ENCODE results near the gene HIKESHI. TPM values are rescaled to one million over a fixed set of nuclear protein-coding genes. Genes with fewer than 3 reads are reported as not detected.
"Not testable (repeated sequence)": the region's sequence is repeated elsewhere in the genome, so short reads cannot be mapped to it uniquely, and the experiment has no call there.

The HIKESHI gene
- total RNA-seq, 4 donors from 2014 or later, result 2.2 to 18.7 (median 14.8) TPM

DNA sequence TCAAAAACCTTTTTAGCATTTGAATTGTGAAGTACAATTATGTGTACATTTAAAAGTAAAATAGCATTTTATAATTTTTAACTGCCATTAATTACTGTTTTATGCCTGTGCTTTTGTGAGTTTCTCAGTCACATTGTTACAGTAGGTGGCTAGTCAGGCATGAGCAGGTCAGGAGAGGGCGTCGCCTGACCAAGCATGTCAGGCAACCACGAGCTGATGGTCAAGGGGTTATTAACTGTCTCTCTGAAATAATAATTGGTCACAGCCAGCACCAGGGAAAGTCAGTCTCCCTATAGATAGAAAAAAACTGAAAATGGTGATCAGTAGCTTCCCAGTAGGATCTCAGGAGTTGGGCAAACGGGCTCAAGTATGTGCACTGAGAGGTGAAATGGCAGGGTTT lies 53.2 kb downstream of the HIKESHI start:
- WGBS, 2 donors (ENCODE audit: low coverage in 1 of 2), result 70 to 74% methylated on average over 3 to 4 of the region's 4 CpGs
- Histone ChIP-seq H3K9me3 (no peaks in the 10 kb centered on the region), H3K27me3 (no peaks in the 10 kb centered on the region), H3K4me1 (no peaks in the 10 kb centered on the region), H3K36me3 (no peaks in the 10 kb centered on the region), H3K27ac (no peak overlapping the region), H3K4me3 (no peak overlapping the region)
- in situ Hi-C loops (cut with MboI; ENCODE audit: low pct_ligation_motif_present in 1 of 4, low pct_unique_long_range_greater_than_20kb in 1 of 4, low sequenced_read_pairs in 3 of 4), result no loop called here
- intact Hi-C loops (cut with DNase I; ENCODE audit: low total_unique reads), result no loop called here
- TF ChIP-seq, protein P1, sequence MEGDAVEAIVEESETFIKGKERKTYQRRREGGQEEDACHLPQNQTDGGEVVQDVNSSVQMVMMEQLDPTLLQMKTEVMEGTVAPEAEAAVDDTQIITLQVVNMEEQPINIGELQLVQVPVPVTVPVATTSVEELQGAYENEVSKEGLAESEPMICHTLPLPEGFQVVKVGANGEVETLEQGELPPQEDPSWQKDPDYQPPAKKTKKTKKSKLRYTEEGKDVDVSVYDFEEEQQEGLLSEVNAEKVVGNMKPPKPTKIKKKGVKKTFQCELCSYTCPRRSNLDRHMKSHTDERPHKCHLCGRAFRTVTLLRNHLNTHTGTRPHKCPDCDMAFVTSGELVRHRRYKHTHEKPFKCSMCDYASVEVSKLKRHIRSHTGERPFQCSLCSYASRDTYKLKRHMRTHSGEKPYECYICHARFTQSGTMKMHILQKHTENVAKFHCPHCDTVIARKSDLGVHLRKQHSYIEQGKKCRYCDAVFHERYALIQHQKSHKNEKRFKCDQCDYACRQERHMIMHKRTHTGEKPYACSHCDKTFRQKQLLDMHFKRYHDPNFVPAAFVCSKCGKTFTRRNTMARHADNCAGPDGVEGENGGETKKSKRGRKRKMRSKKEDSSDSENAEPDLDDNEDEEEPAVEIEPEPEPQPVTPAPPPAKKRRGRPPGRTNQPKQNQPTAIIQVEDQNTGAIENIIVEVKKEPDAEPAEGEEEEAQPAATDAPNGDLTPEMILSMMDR (IDR thresholded peaks at IDR 0.05), result no peak
- TF ChIP-seq POLR2A (IDR thresholded peaks at IDR 0.05) (no peak), EP300 (IDR thresholded peaks at IDR 0.05; ENCODE audit: low read depth) (no peak)
- no peak for DNase-seq

DNA sequence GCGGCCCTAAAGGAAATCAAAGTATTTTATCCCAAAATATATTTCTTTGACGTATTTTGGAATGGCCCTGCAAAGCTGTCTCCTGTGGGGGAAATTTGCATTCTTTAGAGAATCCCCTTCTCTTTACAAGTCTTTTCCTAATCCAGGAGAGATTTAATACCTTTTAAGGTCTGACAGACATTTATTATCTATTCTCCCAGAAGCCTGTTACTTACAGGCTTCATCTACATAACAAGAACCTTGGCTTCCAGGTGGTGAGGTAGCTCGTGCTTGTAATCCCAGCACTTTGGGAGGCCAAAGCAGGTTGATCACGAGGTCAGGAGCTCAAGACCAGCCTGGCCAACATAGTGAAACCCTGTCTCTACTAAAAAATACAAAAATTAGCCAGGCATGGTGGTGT lies 55.4 kb downstream of the HIKESHI start:
- H3K27ac ChIP-seq; H3K27me3 ChIP-seq; DNase-seq; H3K9me3 ChIP-seq; in situ Hi-C loops (cut with MboI; ENCODE audit: low pct_ligation_motif_present in 1 of 4, low pct_unique_long_range_greater_than_20kb in 1 of 4, low sequenced_read_pairs in 3 of 4); intact Hi-C loops (cut with DNase I; ENCODE audit: low total_unique reads); H3K4me3 ChIP-seq; H3K4me1 ChIP-seq; H3K36me3 ChIP-seq: not testable (repeated sequence)
- WGBS, 2 donors (ENCODE audit: low coverage in 1 of 2), result 78 to 100% methylated on average over 1 to 4 of the region's 4 CpGs

DNA sequence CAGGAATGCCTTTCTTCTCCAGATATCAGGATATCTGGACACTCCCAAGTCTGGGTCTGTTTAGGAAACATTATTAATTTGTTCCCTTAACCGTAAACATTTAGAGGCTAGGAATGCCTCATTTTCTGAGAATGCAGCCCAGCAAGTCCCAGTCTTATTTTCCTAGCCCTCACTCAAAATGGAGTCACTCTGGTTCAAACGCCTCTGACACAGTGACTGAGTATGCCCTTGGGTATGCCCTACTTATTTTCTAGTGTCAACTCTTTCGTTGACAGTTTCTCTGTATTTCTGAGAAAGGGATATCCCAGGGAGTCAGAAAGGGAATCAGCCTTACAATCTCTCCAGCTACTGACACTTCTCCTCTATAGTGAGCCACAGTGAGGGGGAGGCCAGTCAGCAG lies 56.7 kb downstream of the HIKESHI start:
- no peak overlapping the region for H3K4me3 ChIP-seq
- in situ Hi-C loops (cut with MboI; ENCODE audit: low pct_ligation_motif_present in 1 of 4, low pct_unique_long_range_greater_than_20kb in 1 of 4, low sequenced_read_pairs in 3 of 4) (no loop called here), intact Hi-C loops (cut with DNase I; ENCODE audit: low total_unique reads) (no loop called here)
- H3K27ac ChIP-seq, result no peak overlapping the region
- H3K4me1 ChIP-seq, result no peaks in the 10 kb centered on the region
- H3K36me3 ChIP-seq, result peaks cover 0 to 2% (median 0%) of the 10 kb centered on the region in 4 donors
- no peak for DNase-seq
- H3K9me3 ChIP-seq, result peaks cover 0 to 3% of the 10 kb centered on the region in 2 donors
- WGBS, 2 donors (ENCODE audit: low coverage in 1 of 2), result 82 to 91% methylated on average over 3 of the region's 3 CpGs
- H3K27me3 ChIP-seq, result no peaks in the 10 kb centered on the region
- TF ChIP-seq, protein P1 (IDR thresholded peaks at IDR 0.05), result no peak

DNA sequence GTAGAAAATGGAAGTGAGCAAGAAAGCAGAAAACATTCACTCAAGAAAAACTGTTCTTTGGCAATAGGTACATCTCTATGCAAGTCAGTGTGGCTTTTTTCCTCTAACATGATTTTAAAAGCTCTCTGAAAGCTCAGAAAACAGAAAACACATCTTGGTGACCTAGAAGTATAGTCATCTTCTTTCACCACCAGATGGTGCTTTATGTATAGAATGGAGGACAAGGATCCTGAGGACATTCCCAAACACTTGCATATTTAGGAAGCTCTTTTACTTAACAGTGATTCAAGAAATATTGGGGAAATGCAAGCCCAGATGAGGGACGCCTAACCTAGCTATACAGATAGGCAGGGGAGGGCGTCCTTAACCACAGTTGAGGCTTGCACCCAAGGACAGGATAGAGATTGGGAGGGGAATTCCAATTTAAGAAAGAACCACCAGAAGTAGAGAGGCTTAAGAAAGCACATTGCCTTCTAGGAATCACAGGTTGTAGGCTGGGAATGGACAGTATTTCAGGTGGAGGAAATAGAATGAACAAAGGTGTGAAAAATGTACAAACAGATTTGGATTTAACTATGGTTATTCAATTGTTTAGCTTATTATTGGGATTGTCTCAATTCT lies 58.8 kb downstream of the HIKESHI start:
- no peak for DNase-seq
- Histone ChIP-seq H3K9me3 (peaks cover 0 to 3% of the 10 kb centered on the region in 2 donors), H3K4me1 (no peaks in the 10 kb centered on the region), H3K4me3 (no peak overlapping the region), H3K36me3 (peaks cover 0 to 2% (median 0%) of the 10 kb centered on the region in 4 donors), H3K27me3 (no peaks in the 10 kb centered on the region), H3K27ac (no peak overlapping the region)
- TF ChIP-seq, protein P1 (IDR thresholded peaks at IDR 0.05), result peak in 1 of 5 experiments; percentile 14
- TF ChIP-seq EP300 (IDR thresholded peaks at IDR 0.05; ENCODE audit: low read depth), result no peak
- 71 to 80% methylated on average over 2 of the region's 2 CpGs for WGBS, 2 donors (ENCODE audit: low coverage in 1 of 2)
- in situ Hi-C loops (cut with MboI; ENCODE audit: low pct_ligation_motif_present in 1 of 4, low pct_unique_long_range_greater_than_20kb in 1 of 4, low sequenced_read_pairs in 3 of 4) (no loop called here), intact Hi-C loops (cut with DNase I; ENCODE audit: low total_unique reads) (no loop called here)

DNA sequence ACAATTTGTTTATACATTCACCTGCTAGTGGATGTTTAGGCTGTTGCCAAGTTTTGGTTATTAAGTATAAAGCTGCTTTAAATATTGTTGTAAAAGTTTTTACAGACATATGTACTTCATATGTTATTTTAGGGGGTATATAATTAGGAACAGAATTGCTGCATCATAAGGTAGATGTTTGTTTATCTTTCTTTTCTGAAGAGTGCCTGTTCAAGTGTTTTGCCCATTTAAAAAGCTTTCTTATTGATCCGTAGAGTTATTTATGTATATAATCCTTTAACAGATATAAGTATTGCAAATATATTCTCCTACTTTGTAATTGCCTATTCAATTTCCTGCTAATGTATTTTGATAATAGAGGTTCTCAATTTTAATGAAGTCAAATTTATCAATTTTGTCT lies 61.4 kb downstream of the HIKESHI start:
- Histone ChIP-seq H3K4me3 (no peak overlapping the region), H3K27me3 (no peaks in the 10 kb centered on the region), H3K4me1 (no peaks in the 10 kb centered on the region), H3K36me3 (peaks cover 0 to 2% (median 0%) of the 10 kb centered on the region in 4 donors), H3K27ac (no peak overlapping the region), H3K9me3 (peaks cover 0 to 3% of the 10 kb centered on the region in 2 donors)
- intact Hi-C loops (cut with DNase I; ENCODE audit: low total_unique reads), result no loop called here
- no peak for TF ChIP-seq EP300 (IDR thresholded peaks at IDR 0.05; ENCODE audit: low read depth)
- TF ChIP-seq, protein P1 (IDR thresholded peaks at IDR 0.05), result no peak
- no peak for TF ChIP-seq POLR2AphosphoS5 (IDR thresholded peaks at IDR 0.05)
- TF ChIP-seq POLR2A (IDR thresholded peaks at IDR 0.05), result no peak
- DNase-seq, result no peak
- 92 to 100% methylated on average over 1 of the region's 1 CpG for WGBS, 2 donors (ENCODE audit: low coverage in 1 of 2)
- in situ Hi-C loops (cut with MboI; ENCODE audit: low pct_ligation_motif_present in 1 of 4, low pct_unique_long_range_greater_than_20kb in 1 of 4, low sequenced_read_pairs in 3 of 4), result no loop called here

Data from transverse colon (tissue), 4 donors.